HepG2 (cell line): Measurements from ENCODE around the gene CYP4F8. TPM values are rescaled to one million over a fixed set of nuclear protein-coding genes. Genes with fewer than 3 reads are reported as not detected.

Experiments
- ATAC-seq: fragments of 200-7000 bp; cut with Tn5 transposase; 3 replicates; pipeline ENCODE4 v1.9.1; 2020; ENCODE audit warnings: mild to moderate bottlenecking, moderate library complexity
- BruUV-seq: library from RNA; stranded (reverse); fragments of 400-500 nt; replicated peaks from 2 replicates; lab custom pipeline; 2021; lab: Mats Ljungman, UMichigan
- CTCF ChIA-PET: fragments of 300-600 bp; formaldehyde crosslinking; extraction: SDS; loops from one replicate; lab custom pipeline; 2021; ENCODE audit warnings: low total read pairs, inconsistent platforms, low intra/inter-chr PET ratio; lab: Yijun Ruan, JAX
- POLR2A ChIA-PET: fragments of 350-600 bp; sonication (Branson Sonifier 250); formaldehyde crosslinking; loops from one replicate; lab custom pipeline; 2020; ENCODE audit warnings: antibody characterized with exemption, inconsistent platforms; lab: Yijun Ruan, JAX
- DNase-seq: peaks from one replicate; pipeline ENCODE4 v3.0.0-alpha.2; 2015; ENCODE audit warnings: low spot score
- FAIRE-seq: peaks from 3 replicates; lab custom pipeline; 2011; peaks lifted over from hg19 to GRCh38; lab: Jason Lieb, UNC
- H2AFZ ChIP-seq: one replicate; pipeline ENCODE4 v1.6.1; 2011; ENCODE audit warnings: low read length, inconsistent platforms
- H3K27ac ChIP-seq: fragments of 300-600 bp; 3 replicates; pipeline ENCODE4 v1.8.0; 2011; ENCODE audit warnings: mixed run types, mild to moderate bottlenecking, mixed read lengths, low read length, inconsistent platforms; ENCODE audit not compliant: insufficient read depth; ENCODE audit errors: extremely low read length
- H3K27me3 ChIP-seq, 2 experiments: fragments of 200-600 bp in 1 of 2; 2 replicates in 1 of 2; 3 replicates in 1 of 2; pipeline versions ENCODE4 v1.6.0 to v1.8.0; 2011; ENCODE audit warnings: low read length in 2 of 2, mild to moderate bottlenecking in 2 of 2, moderate library complexity in 2 of 2, inconsistent platforms in 1 of 2; ENCODE audit not compliant: insufficient read depth in 2 of 2, control insufficient read depth in 1 of 2
- H3K36me3 ChIP-seq, 2 experiments: fragments of 200-600 bp in 1 of 2; replicated peaks in 1 of 2; 2 replicates in 1 of 2; 3 replicates in 1 of 2; pipeline versions ENCODE4 v1.5.1 to v1.8.0; 2011; ENCODE audit warnings: low read length in 2 of 2, inconsistent platforms in 1 of 2; ENCODE audit not compliant: insufficient read depth in 2 of 2, control insufficient read depth in 1 of 2
- H3K4me1 ChIP-seq: 2 replicates; pipeline ENCODE4 v1.5.1; 2012; ENCODE audit warnings: low read length, inconsistent platforms; ENCODE audit not compliant: insufficient read depth
- H3K4me2 ChIP-seq: 2 replicates; pipeline ENCODE4 v1.6.0; 2011; ENCODE audit warnings: low read depth, low read length, inconsistent platforms
- H3K4me3 ChIP-seq, 3 experiments: fragments of 200-600 bp in 1 of 3; sonication (generic), shearing (Covaris generic) in 1 of 3; replicated peaks in 1 of 3; 2 replicates each; pipeline ENCODE4 v1.5.1; 2011 to 2016; ENCODE audit warnings: low read length in 3 of 3, inconsistent platforms in 2 of 3, low read depth in 2 of 3, mild to moderate bottlenecking in 2 of 3, control low read depth in 1 of 3, mixed read lengths in 1 of 3; ENCODE audit not compliant: insufficient read depth in 1 of 3
- H3K79me2 ChIP-seq: one replicate; pipeline ENCODE4 v1.6.1; 2011; ENCODE audit warnings: low read length, inconsistent platforms; ENCODE audit not compliant: insufficient read depth
- H3K9ac ChIP-seq: 2 replicates; pipeline ENCODE4 v1.6.0; 2011; ENCODE audit warnings: mild to moderate bottlenecking, low read depth, low read length, inconsistent platforms; ENCODE audit not compliant: insufficient read depth
- H3K9me3 ChIP-seq: 2 replicates; pipeline ENCODE4 v1.5.1; 2012; ENCODE audit warnings: mild to moderate bottlenecking, low read length
- H4K20me1 ChIP-seq: 2 replicates; pipeline ENCODE4 v1.6.0; 2011; ENCODE audit warnings: inconsistent platforms, mild to moderate bottlenecking, low read length, moderate library complexity; ENCODE audit not compliant: insufficient read depth
- SIN3A ChIP-seq: IDR thresholded peaks from 2 replicates; pipeline ENCODE4 v1.6.1; 2011; ENCODE audit warnings: low read depth, mild to moderate bottlenecking, control low read depth, low read length, borderline replicate concordance
- SIN3B ChIP-seq: fragments of 150-350 bp; IDR thresholded peaks from 2 replicates; pipeline ENCODE4 v1.6.1; 2014; ENCODE audit warnings: low read length
- ZFP41 ChIP-seq: sonication (generic); formaldehyde crosslinking; IDR thresholded peaks from 2 replicates; pipeline ENCODE4 v1.4.0; 2020; ENCODE audit warnings: mild to moderate bottlenecking, missing genetic modification reagents, borderline replicate concordance
- ZKSCAN1 ChIP-seq: fragments of 150-350 bp; IDR thresholded peaks from 2 replicates; pipeline ENCODE4 v1.6.1; 2014; ENCODE audit warnings: low read length
- WGBS: methylation state at CpG from one replicate; pipeline ENCODE4 v1.1.6; 2017; ENCODE audit warnings: low lambda C conversion rate; 5-methylcytosine and 5-hydroxymethylcytosine counted together
- in situ Hi-C: cut with HindIII; loops from 2 replicates; pipeline ENCODE4 v1.10.0; 2017; ENCODE audit warnings: low pct_unique_long_range_greater_than_20kb; ENCODE audit not compliant: extremely low pct_ligation_motif_present
- intact Hi-C: fragments of 100-400 bp; cut with micrococcal nuclease; formaldehyde crosslinking; loops from one replicate; pipeline ENCODE4 v1.10.0; 2022; ENCODE audit not compliant: unreplicated experiment
- polyA plus RNA-seq, 8 experiments: library from polyadenylated mRNA; depleted of rRNA in 3 of 8; stranded (reverse) in 7 of 8; unstranded in 1 of 8; fragments of >200 nt; fragmentation: Illumina TruSeq in 4 of 8; extraction: Trizol in 4 of 8; gene quantifications; 2 replicates each; pipeline versions ENCODE4 v1.2.1 to v1.2.3, GENCODE V29; 2011 to 2016; ENCODE audit warnings: low read depth in 4 of 8, missing spikeins in 1 of 8, mixed read lengths in 1 of 8; ENCODE audit not compliant: insufficient read depth in 1 of 8
- total RNA-seq, 5 experiments: library from RNA; depleted of rRNA; stranded (reverse); fragments of >200 nt; fragmentation: Illumina TruSeq; extraction: Trizol; gene quantifications; 2 replicates each; pipeline ENCODE4 v1.2.3, GENCODE V29; 2016; ENCODE audit warnings: low read depth in 1 of 5

Gene CYP4F8
- total and polyA plus RNA-seq, 2 of the 13 experiments (the other 11 are each of a cell fraction or from before 2014, with no cell fraction given): not detected

DNA sequence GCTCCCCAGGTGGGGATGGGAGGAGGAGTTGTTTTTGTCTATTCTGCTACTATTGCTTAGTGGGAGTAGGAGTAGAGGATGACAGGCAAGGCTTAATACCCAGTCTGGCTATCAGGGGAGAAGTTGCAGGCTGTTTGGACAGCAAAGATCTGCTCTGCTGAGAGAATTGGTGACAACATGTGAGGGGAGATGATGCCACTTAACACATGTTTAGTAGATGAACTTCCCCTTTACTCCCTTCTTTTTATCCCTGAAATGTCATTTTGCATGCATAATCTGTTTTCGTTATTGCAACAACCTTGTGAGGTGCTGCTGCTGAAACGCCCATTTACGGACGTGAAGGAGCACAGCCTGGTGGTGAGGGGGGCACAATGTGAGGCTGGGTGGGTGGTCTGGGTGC is 54.9 kb downstream of the CYP4F8 start:
- peaks cover 29% of the 10 kb centered on the region for H3K4me1 ChIP-seq
- intact Hi-C loops: loop anchor here (5.0 kb wide), 1 partner anchor 38 kb away; no protein-coding TSS in a partner anchor
- no peak for TF ChIP-seq SIN3B
- TF ChIP-seq, all 625 proteins: peak for 0
- WGBS: 92% methylated on average over 4 of the region's 4 CpGs
- POLR2A ChIA-PET: no interaction called here
- no peak overlapping the region for H2AFZ ChIP-seq
- H3K9ac ChIP-seq: no peak overlapping the region
- H3K4me3 ChIP-seq: no peak overlapping the region
- DNase-seq (no peak), FAIRE-seq (no peak), ATAC-seq (no peak)
- BruUV-seq: no TSS peak
- no peaks in the 10 kb centered on the region for H3K9me3 ChIP-seq
- in situ Hi-C loops: no loop called here
- no peaks in the 10 kb centered on the region for H3K36me3 ChIP-seq
- peaks cover 6% of the 10 kb centered on the region for H3K79me2 ChIP-seq
- H4K20me1 ChIP-seq: no peaks in the 10 kb centered on the region
- no peaks in the 10 kb centered on the region for H3K27me3 ChIP-seq
- CTCF ChIA-PET: no interaction called here
- no peak overlapping the region for H3K4me2 ChIP-seq
- no peak overlapping the region for H3K27ac ChIP-seq

- TF ChIP-seq ZKSCAN1: peak; percentile 99
- no peak for TF ChIP-seq SIN3A
- no peak for TF ChIP-seq ZFP41
- no peak overlapping the region for H3K4me3 ChIP-seq
- H3K27ac ChIP-seq: no peak overlapping the region
- CTCF ChIA-PET: no interaction called here
- H3K9ac ChIP-seq: no peak overlapping the region
- intact Hi-C loops: loop anchor here (5.0 kb wide), 1 partner anchor 39 kb away; no protein-coding TSS in a partner anchor
- peaks cover 6% of the 10 kb centered on the region for H3K79me2 ChIP-seq
- in situ Hi-C loops: no loop called here
- H3K36me3 ChIP-seq: no peaks in the 10 kb centered on the region
- H3K4me2 ChIP-seq: no peak overlapping the region
- no TSS peak for BruUV-seq
- no peaks in the 10 kb centered on the region for H4K20me1 ChIP-seq
- POLR2A ChIA-PET: interaction anchor here (2.2 to 3.1 kb wide), 2 partner anchors 11 to 30 kb away, joined by 12 to 68 read pairs; partner anchors contain the start of gene CYP4F3
- 93% methylated on average over 3 of the region's 5 CpGs for WGBS
- no peak overlapping the region for H2AFZ ChIP-seq
- ATAC-seq (no peak), DNase-seq (no peak), FAIRE-seq (no peak)
- no peaks in the 10 kb centered on the region for H3K27me3 ChIP-seq
- H3K9me3 ChIP-seq: no peaks in the 10 kb centered on the region
- H3K4me1 ChIP-seq: peaks cover 42% of the 10 kb centered on the region
Measured at GRCh38 chr19:15671237-15671821, 56.3 kb downstream of the CYP4F8 start.
